Measurements from ENCODE around the gene SMAD6. TPM values are rescaled to one million over a fixed set of nuclear protein-coding genes. Genes with fewer than 3 reads are reported as not detected.

SMAD6 gene
- total and polyA plus RNA-seq, 12 donors, result 6.6 to 43.4 (median 19.7) TPM

- no peak for DNase-seq
- Histone ChIP-seq H3K27me3 (no peaks in the 10 kb centered on the region), H3K4me3 (no peak overlapping the region), H3K9me3 (peaks cover 0 to 12% (median 3%) of the 10 kb centered on the region in 11 donors), H3K27ac (no peak overlapping the region), H3K4me1 (peaks cover 0 to 12% (median 0%) of the 10 kb centered on the region in 9 donors), H3K36me3 (no peaks in the 10 kb centered on the region)
- intact Hi-C loops (cut with DNase I), result no loop called here
- no peak for ATAC-seq
- no peak for TF ChIP-seq CTCF (IDR thresholded peaks at IDR 0.05)
- WGBS, 2 donors, result 97% methylated on average over 3 of the region's 3 CpGs
These were observed 114.2 kb downstream of the SMAD6 start for GRCh38 chr15:66816201-66816600.

- Histone ChIP-seq H3K9me3 (peaks cover 0 to 4% (median 0%) of the 10 kb centered on the region in 11 donors), H3K4me3 (no peak overlapping the region), H3K27me3 (no peaks in the 10 kb centered on the region), H3K27ac (no peak overlapping the region), H3K36me3 (no peaks in the 10 kb centered on the region), H3K4me1 (peaks cover 0 to 12% (median 0%) of the 10 kb centered on the region in 9 donors)
- DNase-seq (no peak), ATAC-seq (peak in 2 of 8 donors; percentile 44 to 82)
- intact Hi-C loops (cut with DNase I), result no loop called here
- 26 to 27% methylated on average over 2 of the region's 2 CpGs for WGBS, 2 donors
- TF ChIP-seq CTCF (IDR thresholded peaks at IDR 0.05), result no peak
These were observed 117.0 kb downstream of the SMAD6 start for GRCh38 chr15:66819084-66819483.

GRCh38 chr15:66820481-66821176, 118.6 kb downstream of the SMAD6 start:
- WGBS, 2 donors, result 95 to 96% methylated on average over 5 of the region's 5 CpGs
- DNase-seq, result no peak

GRCh38 chr15:66821307-66821706, 119.3 kb downstream of the SMAD6 start:
- intact Hi-C loops (cut with DNase I), result no loop called here
- H3K9me3 ChIP-seq, result no peaks in the 10 kb centered on the region
- ATAC-seq (no peak), DNase-seq (no peak)
- no peaks in the 10 kb centered on the region for H3K36me3 ChIP-seq
- TF ChIP-seq CTCF (IDR thresholded peaks at IDR 0.05), result no peak
- H3K4me3 ChIP-seq, result no peak overlapping the region
- no peaks in the 10 kb centered on the region for H3K27me3 ChIP-seq
- peaks cover 0 to 6% (median 0%) of the 10 kb centered on the region in 9 donors for H3K4me1 ChIP-seq
- 88% methylated on average over 4 of the region's 4 CpGs for WGBS, 2 donors
- no peak overlapping the region for H3K27ac ChIP-seq

More at GRCh38 chr15:66820481-66821176, 118.6 kb downstream of the SMAD6 start:
- Histone ChIP-seq H3K36me3 (no peaks in the 10 kb centered on the region), H3K4me1 (peaks cover 0 to 6% (median 0%) of the 10 kb centered on the region in 9 donors), H3K27ac (no peak overlapping the region), H3K9me3 (no peaks in the 10 kb centered on the region), H3K4me3 (no peak overlapping the region), H3K27me3 (no peaks in the 10 kb centered on the region)
- intact Hi-C loops (cut with DNase I), result no loop called here
- no peak for TF ChIP-seq CTCF (IDR thresholded peaks at IDR 0.05)
- ATAC-seq, result no peak

Data from heart right ventricle (tissue), 16 donors.